GM23338 (cell line): Measurements from ENCODE around the gene ZNF385B. TPM values are rescaled to one million over a fixed set of nuclear protein-coding genes. Genes with fewer than 3 reads are reported as not detected.

Source experiments
- ATAC-seq: fragments of 200-7000 bp; cut with Tn5 transposase; 3 replicates; pipeline ENCODE4 v1.9.1; 2020
- DNase-seq: peaks from one replicate; pipeline ENCODE4 v3.0.0-alpha.2; 2015; ENCODE audit warnings: low spot score
- H2AFZ ChIP-seq: fragments of 200-600 bp; sonication (generic); 2 replicates; pipeline ENCODE4 v1.8.0; 2016; ENCODE audit warnings: antibody characterized with exemption, mild to moderate bottlenecking, moderate library complexity
- H3F3A ChIP-seq: fragments of 200-600 bp; sonication (generic); replicated peaks from 2 replicates; pipeline ENCODE4 v1.8.0; 2017; ENCODE audit warnings: antibody characterized with exemption, mixed run types, low read depth
- H3K27ac ChIP-seq: fragments of 200-600 bp; sonication (generic); 2 replicates; pipeline ENCODE4 v1.6.1; 2016; ENCODE audit warnings: low read depth
- H3K27me3 ChIP-seq: fragments of 200-600 bp; sonication (generic); 2 replicates; pipeline ENCODE4 v1.8.0; 2016; ENCODE audit warnings: mild to moderate bottlenecking, mixed run types, moderate library complexity; ENCODE audit not compliant: insufficient read depth
- H3K36me3 ChIP-seq: fragments of 200-600 bp; sonication (generic); 2 replicates; pipeline ENCODE4 v1.8.0; 2016; ENCODE audit warnings: mild to moderate bottlenecking; ENCODE audit not compliant: insufficient read depth
- H3K4me1 ChIP-seq: fragments of 200-600 bp; sonication (generic); 2 replicates; pipeline ENCODE4 v1.8.0; 2016; ENCODE audit warnings: mild to moderate bottlenecking, moderate library complexity; ENCODE audit not compliant: insufficient read depth
- H3K4me2 ChIP-seq: fragments of 200-600 bp; sonication (generic); 2 replicates; pipeline ENCODE4 v1.7.1; 2017; ENCODE audit warnings: mixed run types
- H3K4me3 ChIP-seq: fragments of 200-600 bp; sonication (generic); 2 replicates; pipeline ENCODE4 v1.6.1; 2016; ENCODE audit warnings: mixed run types
- H3K79me2 ChIP-seq: fragments of 200-600 bp; sonication (generic); replicated peaks from 2 replicates; pipeline ENCODE4 v1.8.0; 2017; ENCODE audit warnings: mild to moderate bottlenecking; ENCODE audit not compliant: insufficient read depth
- H3K9me2 ChIP-seq: fragments of 200-600 bp; sonication (generic); 2 replicates; pipeline ENCODE4 v1.8.0; 2017; ENCODE audit not compliant: insufficient read depth
- H4K20me1 ChIP-seq: fragments of 200-600 bp; sonication (generic); replicated peaks from 2 replicates; pipeline ENCODE4 v1.8.0; 2017; ENCODE audit warnings: mild to moderate bottlenecking; ENCODE audit not compliant: insufficient read depth
- H3K27ac Mint-ChIP-seq: 2 replicates; pipeline ENCODE4 v1.8.0; 2020; ENCODE audit warnings: inconsistent platforms, mild to moderate bottlenecking, moderate library complexity, mixed read lengths
- H3K27me3 Mint-ChIP-seq: 3 replicates; pipeline ENCODE4 v1.8.0; 2022; ENCODE audit warnings: low read depth, mild to moderate bottlenecking, moderate library complexity, mixed read lengths, inconsistent platforms; ENCODE audit not compliant: insufficient read depth, poor library complexity
- H3K36me3 Mint-ChIP-seq: 3 replicates; pipeline ENCODE4 v1.8.0; 2021; ENCODE audit warnings: low read depth, mild to moderate bottlenecking, inconsistent platforms, moderate library complexity, mixed read lengths
- H3K4me1 Mint-ChIP-seq: 3 replicates; pipeline ENCODE4 v1.8.0; 2020; ENCODE audit warnings: mild to moderate bottlenecking, inconsistent platforms, mixed read lengths
- H3K4me3 Mint-ChIP-seq: 3 replicates; pipeline ENCODE4 v1.8.0; 2021; ENCODE audit warnings: moderate library complexity, mild to moderate bottlenecking, inconsistent platforms, mixed read lengths
- H3K9me3 Mint-ChIP-seq: 3 replicates; pipeline ENCODE4 v1.8.0; 2020; ENCODE audit warnings: moderate library complexity, mild to moderate bottlenecking, inconsistent platforms, mixed read lengths
- CREB1 ChIP-seq: fragments of 250-450 bp; sonication (Bioruptor Pico); IDR thresholded peaks from 2 replicates; pipeline ENCODE4 v1.5.0; 2020; ENCODE audit warnings: low read depth, mild to moderate bottlenecking, moderate library complexity
- EZH2 ChIP-seq: fragments of 200-600 bp; sonication (generic); IDR thresholded peaks from one replicate; pipeline ENCODE4 v1.8.0; 2017; ENCODE audit warnings: antibody characterized with exemption, mild to moderate bottlenecking, low read depth; ENCODE audit not compliant: unreplicated experiment
- EZH2phosphoT487 ChIP-seq: fragments of 200-600 bp; sonication (generic); IDR thresholded peaks from one replicate; pipeline ENCODE4 v1.8.1; 2018; ENCODE audit warnings: antibody characterized with exemption; ENCODE audit not compliant: unreplicated experiment
- NANOG ChIP-seq: IDR thresholded peaks from 2 replicates; pipeline ENCODE4 v1.6.1; 2016; ENCODE audit warnings: antibody characterized with exemption, borderline replicate concordance
- STAT1 ChIP-seq: IDR thresholded peaks from one replicate; pipeline ENCODE4 v1.6.1; 2016; ENCODE audit warnings: antibody characterized with exemption; ENCODE audit not compliant: unreplicated experiment
- ZNF114 ChIP-seq: fragments of 250-450 bp; sonication (Bioruptor Pico); IDR thresholded peaks from 2 replicates; pipeline ENCODE4 v1.5.0; 2020; ENCODE audit warnings: mild to moderate bottlenecking, moderate library complexity
- ZNF331 ChIP-seq: fragments of 250-450 bp; sonication (Bioruptor Pico); IDR thresholded peaks from 2 replicates; pipeline ENCODE4 v1.5.0; 2020; ENCODE audit warnings: low read depth, mild to moderate bottlenecking, moderate library complexity
- ZNF462 ChIP-seq: fragments of 250-450 bp; sonication (Bioruptor Pico); IDR thresholded peaks from 2 replicates; pipeline ENCODE4 v1.5.0; 2020; ENCODE audit warnings: mild to moderate bottlenecking, moderate library complexity
- polyA plus RNA-seq: library from polyadenylated mRNA; unstranded; fragments of >200 nt; fragmentation: Nextera tagmentation; extraction: Ambion mirVana; gene quantifications from 2 replicates; pipeline ENCODE4 v1.2.1, GENCODE V29; 2016
- total RNA-seq: library from RNA; depleted of rRNA; stranded (reverse); fragments of >200 nt; shearing (Covaris generic); gene quantifications from 2 replicates; pipeline ENCODE4 v1.2.3, GENCODE V29; 2014
- TF ChIP-seq, protein P1 (sequence below), 2 experiments: fragments of 200-600 bp in 1 of 2; sonication (generic) in 1 of 2; conservative IDR thresholded peaks; 2 replicates each; pipeline versions ENCODE4 v1.5.1 to v1.6.1; 2016 to 2017; ENCODE audit warnings: antibody characterized with exemption in 2 of 2, low read depth in 2 of 2, mild to moderate bottlenecking in 2 of 2, moderate library complexity in 1 of 2
- TF ChIP-seq, protein P2 (sequence below): IDR thresholded peaks from 2 replicates; pipeline ENCODE4 v1.6.1; 2016; ENCODE audit warnings: antibody characterized with exemption
- TF ChIP-seq, protein P3 (sequence below): IDR thresholded peaks from one replicate; pipeline ENCODE4 v1.6.1; 2018; ENCODE audit warnings: antibody characterized with exemption; ENCODE audit not compliant: unreplicated experiment

Gene ZNF385B
- total and polyA plus RNA-seq, 2 experiments from 2014 or later, result 1.5 to 4.6 TPM

DNA sequence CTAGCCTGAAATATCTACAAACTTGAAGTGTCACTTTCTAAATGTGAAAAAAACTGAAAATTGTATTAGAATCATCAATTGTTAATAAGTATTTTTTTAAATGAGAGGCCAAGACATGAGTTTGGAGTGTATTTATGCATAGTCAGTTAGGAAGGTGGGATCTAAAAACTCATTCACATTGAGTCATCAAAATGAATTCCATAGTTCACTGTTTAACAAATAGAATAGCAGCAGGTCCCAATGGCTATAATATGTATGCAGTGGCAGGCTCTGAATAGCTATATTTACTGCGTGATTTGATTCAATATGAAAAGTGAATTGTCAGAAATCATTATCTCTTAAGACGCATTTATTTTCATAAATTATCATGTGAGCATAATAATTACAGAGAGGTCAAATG is 256.1 kb downstream of the ZNF385B start:
- TF ChIP-seq, protein P1, sequence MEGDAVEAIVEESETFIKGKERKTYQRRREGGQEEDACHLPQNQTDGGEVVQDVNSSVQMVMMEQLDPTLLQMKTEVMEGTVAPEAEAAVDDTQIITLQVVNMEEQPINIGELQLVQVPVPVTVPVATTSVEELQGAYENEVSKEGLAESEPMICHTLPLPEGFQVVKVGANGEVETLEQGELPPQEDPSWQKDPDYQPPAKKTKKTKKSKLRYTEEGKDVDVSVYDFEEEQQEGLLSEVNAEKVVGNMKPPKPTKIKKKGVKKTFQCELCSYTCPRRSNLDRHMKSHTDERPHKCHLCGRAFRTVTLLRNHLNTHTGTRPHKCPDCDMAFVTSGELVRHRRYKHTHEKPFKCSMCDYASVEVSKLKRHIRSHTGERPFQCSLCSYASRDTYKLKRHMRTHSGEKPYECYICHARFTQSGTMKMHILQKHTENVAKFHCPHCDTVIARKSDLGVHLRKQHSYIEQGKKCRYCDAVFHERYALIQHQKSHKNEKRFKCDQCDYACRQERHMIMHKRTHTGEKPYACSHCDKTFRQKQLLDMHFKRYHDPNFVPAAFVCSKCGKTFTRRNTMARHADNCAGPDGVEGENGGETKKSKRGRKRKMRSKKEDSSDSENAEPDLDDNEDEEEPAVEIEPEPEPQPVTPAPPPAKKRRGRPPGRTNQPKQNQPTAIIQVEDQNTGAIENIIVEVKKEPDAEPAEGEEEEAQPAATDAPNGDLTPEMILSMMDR (conservative IDR thresholded peaks at IDR 0.05; ENCODE audit: low read depth in 2 of 2), result no peak
- TF ChIP-seq EZH2 (no peak), ZNF114 (CRISPR knock-in tag) (no peak), CREB1 (no peak), NANOG (no peak), ZNF462 (no peak), STAT1 (no peak), EZH2phosphoT487 (no peak), ZNF331 (CRISPR knock-in tag) (no peak)
- TF ChIP-seq, protein P2, sequence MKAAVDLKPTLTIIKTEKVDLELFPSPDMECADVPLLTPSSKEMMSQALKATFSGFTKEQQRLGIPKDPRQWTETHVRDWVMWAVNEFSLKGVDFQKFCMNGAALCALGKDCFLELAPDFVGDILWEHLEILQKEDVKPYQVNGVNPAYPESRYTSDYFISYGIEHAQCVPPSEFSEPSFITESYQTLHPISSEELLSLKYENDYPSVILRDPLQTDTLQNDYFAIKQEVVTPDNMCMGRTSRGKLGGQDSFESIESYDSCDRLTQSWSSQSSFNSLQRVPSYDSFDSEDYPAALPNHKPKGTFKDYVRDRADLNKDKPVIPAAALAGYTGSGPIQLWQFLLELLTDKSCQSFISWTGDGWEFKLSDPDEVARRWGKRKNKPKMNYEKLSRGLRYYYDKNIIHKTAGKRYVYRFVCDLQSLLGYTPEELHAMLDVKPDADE, result no peak
- TF ChIP-seq, protein P3, sequence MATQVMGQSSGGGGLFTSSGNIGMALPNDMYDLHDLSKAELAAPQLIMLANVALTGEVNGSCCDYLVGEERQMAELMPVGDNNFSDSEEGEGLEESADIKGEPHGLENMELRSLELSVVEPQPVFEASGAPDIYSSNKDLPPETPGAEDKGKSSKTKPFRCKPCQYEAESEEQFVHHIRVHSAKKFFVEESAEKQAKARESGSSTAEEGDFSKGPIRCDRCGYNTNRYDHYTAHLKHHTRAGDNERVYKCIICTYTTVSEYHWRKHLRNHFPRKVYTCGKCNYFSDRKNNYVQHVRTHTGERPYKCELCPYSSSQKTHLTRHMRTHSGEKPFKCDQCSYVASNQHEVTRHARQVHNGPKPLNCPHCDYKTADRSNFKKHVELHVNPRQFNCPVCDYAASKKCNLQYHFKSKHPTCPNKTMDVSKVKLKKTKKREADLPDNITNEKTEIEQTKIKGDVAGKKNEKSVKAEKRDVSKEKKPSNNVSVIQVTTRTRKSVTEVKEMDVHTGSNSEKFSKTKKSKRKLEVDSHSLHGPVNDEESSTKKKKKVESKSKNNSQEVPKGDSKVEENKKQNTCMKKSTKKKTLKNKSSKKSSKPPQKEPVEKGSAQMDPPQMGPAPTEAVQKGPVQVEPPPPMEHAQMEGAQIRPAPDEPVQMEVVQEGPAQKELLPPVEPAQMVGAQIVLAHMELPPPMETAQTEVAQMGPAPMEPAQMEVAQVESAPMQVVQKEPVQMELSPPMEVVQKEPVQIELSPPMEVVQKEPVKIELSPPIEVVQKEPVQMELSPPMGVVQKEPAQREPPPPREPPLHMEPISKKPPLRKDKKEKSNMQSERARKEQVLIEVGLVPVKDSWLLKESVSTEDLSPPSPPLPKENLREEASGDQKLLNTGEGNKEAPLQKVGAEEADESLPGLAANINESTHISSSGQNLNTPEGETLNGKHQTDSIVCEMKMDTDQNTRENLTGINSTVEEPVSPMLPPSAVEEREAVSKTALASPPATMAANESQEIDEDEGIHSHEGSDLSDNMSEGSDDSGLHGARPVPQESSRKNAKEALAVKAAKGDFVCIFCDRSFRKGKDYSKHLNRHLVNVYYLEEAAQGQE, result no peak
- no peak overlapping the region for H3K4me3 ChIP-seq
- no peak for ATAC-seq
- Mint-ChIP-seq H3K27me3 (no peaks in the 10 kb centered on the region), H3K27ac (no peak overlapping the region), H3K4me3 (no peak overlapping the region), H3K9me3 (no peaks in the 10 kb centered on the region), H3K4me1 (peaks cover 16% of the 10 kb centered on the region), H3K36me3 (no peaks in the 10 kb centered on the region)
- H3F3A ChIP-seq, result no peaks in the 10 kb centered on the region
- H3K4me2 ChIP-seq, result no peak overlapping the region
- H4K20me1 ChIP-seq, result no peaks in the 10 kb centered on the region
- no peaks in the 10 kb centered on the region for H3K27me3 ChIP-seq
- H3K27ac ChIP-seq, result no peak overlapping the region
- peaks cover 12% of the 10 kb centered on the region; the same call in 1 of the 2 replicates for H3K4me1 ChIP-seq
- no peak for DNase-seq
- peaks cover 4% of the 10 kb centered on the region; the same call in 1 of the 2 replicates for H3K9me2 ChIP-seq
- H3K79me2 ChIP-seq, result no peaks in the 10 kb centered on the region
- no peak overlapping the region for H2AFZ ChIP-seq
- no peaks in the 10 kb centered on the region for H3K36me3 ChIP-seq
